Smooth muscle cell (in vitro differentiated cells): ENCODE data around the gene BLCAP. TPM values are rescaled to one million over a fixed set of nuclear protein-coding genes. Genes with fewer than 3 reads are reported as not detected.
A peak's percentile ranks its signal among the peaks of the same experiment; 100 is the strongest.

Source experiments
- DNase-seq: peaks from one replicate; lab custom pipeline; 2025; ENCODE audit not compliant: unreplicated experiment; lab: John Stamatoyannopoulos, UW
- H2AFZ ChIP-seq: fragments of 200-600 bp; sonication (generic); 2 replicates; pipeline ENCODE4 v1.6.0; 2016; ENCODE audit warnings: antibody characterized with exemption, low read depth, mild to moderate bottlenecking
- H3F3A ChIP-seq: fragments of 200-600 bp; sonication (generic); 2 replicates; pipeline ENCODE4 v1.6.0; 2017; ENCODE audit warnings: antibody characterized with exemption, low read depth
- H3K27ac ChIP-seq: fragments of 200-600 bp; sonication (generic); 2 replicates; pipeline ENCODE4 v1.5.1; 2016; ENCODE audit warnings: low read depth, mild to moderate bottlenecking
- H3K27me3 ChIP-seq: fragments of 200-600 bp; sonication (generic); 2 replicates; pipeline ENCODE4 v1.6.1; 2016; ENCODE audit warnings: low read depth, mild to moderate bottlenecking
- H3K36me3 ChIP-seq: fragments of 200-600 bp; sonication (generic); 2 replicates; pipeline ENCODE4 v1.5.1; 2016; ENCODE audit warnings: low read depth
- H3K4me1 ChIP-seq: fragments of 200-600 bp; sonication (generic); 2 replicates; pipeline ENCODE4 v1.5.1; 2016; ENCODE audit warnings: low read depth
- H3K4me2 ChIP-seq: fragments of 200-600 bp; sonication (generic); 2 replicates; pipeline ENCODE4 v1.6.0; 2016; ENCODE audit warnings: mild to moderate bottlenecking
- H3K4me3 ChIP-seq: fragments of 200-600 bp; sonication (generic); 2 replicates; pipeline ENCODE4 v1.5.1; 2016; ENCODE audit warnings: mild to moderate bottlenecking
- H3K79me2 ChIP-seq: fragments of 200-600 bp; sonication (generic); 2 replicates; pipeline ENCODE4 v1.6.0; 2016; ENCODE audit warnings: low read depth, mild to moderate bottlenecking
- H3K9ac ChIP-seq: fragments of 200-600 bp; sonication (generic); 2 replicates; pipeline ENCODE4 v1.6.0; 2016; ENCODE audit warnings: low read depth
- H3K9me3 ChIP-seq: fragments of 200-600 bp; sonication (generic); replicated peaks from 2 replicates; pipeline ENCODE4 v1.5.1; 2016; ENCODE audit warnings: low read depth
- H4K20me1 ChIP-seq: fragments of 200-600 bp; sonication (generic); 2 replicates; pipeline ENCODE4 v1.6.0; 2016; ENCODE audit warnings: low read depth
- CTCF ChIP-seq: fragments of 200-600 bp; sonication (generic); IDR thresholded peaks from 2 replicates; pipeline ENCODE4 v1.5.1; 2017; ENCODE audit warnings: borderline replicate concordance, mild to moderate bottlenecking, antibody characterized with exemption; ENCODE audit not compliant: insufficient read depth, poor library complexity, severe bottlenecking
- WGBS: methylation state at CpG from one replicate; pipeline ENCODE4 v1.1.7; 2016; ENCODE audit warnings: low lambda C conversion rate; 5-methylcytosine and 5-hydroxymethylcytosine counted together
- polyA plus RNA-seq: library from polyadenylated mRNA; unstranded; fragments of >200 nt; fragmentation: Nextera tagmentation; extraction: Ambion mirVana; gene quantifications from 2 replicates; pipeline ENCODE4 v1.2.1, GENCODE V29; 2016
- total RNA-seq: library from RNA; depleted of rRNA; stranded (reverse); fragments of >200 nt; gene quantifications from 2 replicates; pipeline ENCODE4 v1.2.3, GENCODE V29; 2014

BLCAP gene
- total and polyA plus RNA-seq, 2 experiments from 2014 or later: 34.2 to 45.9 TPM

GRCh38 chr20:37498066-37498665 is 29.5 kb downstream of the BLCAP start:
- Histone ChIP-seq H3K9ac (no peak overlapping the region), H4K20me1 (peaks cover 49% of the 10 kb centered on the region), H3K27ac (peak overlapping the region; percentile 69), H3K4me2 (peak overlapping the region; percentile 53), H3K4me1 (no peaks in the 10 kb centered on the region), H3K9me3 (no peaks in the 10 kb centered on the region), H3K27me3 (no peaks in the 10 kb centered on the region), H3K36me3 (no peaks in the 10 kb centered on the region), H3K4me3 (no peak overlapping the region), H2AFZ (no peak overlapping the region), H3F3A (no peaks in the 10 kb centered on the region), H3K79me2 (no peaks in the 10 kb centered on the region)
- DNase-seq: no peak
- no peak for TF ChIP-seq CTCF
- WGBS: 44% methylated on average over 2 of the region's 2 CpGs

GRCh38 chr20:37494796-37495195 is 32.9 kb downstream of the BLCAP start:
- no peak for TF ChIP-seq CTCF
- Histone ChIP-seq H3K4me2 (no peak overlapping the region), H4K20me1 (peaks cover 38% of the 10 kb centered on the region), H2AFZ (no peak overlapping the region), H3K79me2 (no peaks in the 10 kb centered on the region), H3K27ac (no peak overlapping the region), H3K4me3 (no peak overlapping the region), H3F3A (no peaks in the 10 kb centered on the region), H3K9me3 (no peaks in the 10 kb centered on the region), H3K4me1 (no peaks in the 10 kb centered on the region), H3K9ac (no peak overlapping the region), H3K27me3 (no peaks in the 10 kb centered on the region), H3K36me3 (no peaks in the 10 kb centered on the region)
- no peak for DNase-seq
- WGBS: 95% methylated on average over 5 of the region's 5 CpGs

- Histone ChIP-seq H3K4me1 (no peaks in the 10 kb centered on the region), H3K9ac (no peak overlapping the region), H3K79me2 (no peaks in the 10 kb centered on the region), H3K9me3 (no peaks in the 10 kb centered on the region), H3K36me3 (no peaks in the 10 kb centered on the region), H3K4me3 (no peak overlapping the region), H3K27me3 (no peaks in the 10 kb centered on the region), H3K4me2 (no peak overlapping the region), H3F3A (no peaks in the 10 kb centered on the region), H3K27ac (no peak overlapping the region), H4K20me1 (peaks cover 38% of the 10 kb centered on the region), H2AFZ (no peak overlapping the region)
- no peak for DNase-seq
- WGBS: 94% methylated on average over 8 of the region's 8 CpGs
- no peak for TF ChIP-seq CTCF
Observed at GRCh38 chr20:37494301-37494700, 33.4 kb downstream of the BLCAP start.

- Histone ChIP-seq H3K9ac (no peak overlapping the region), H3K9me3 (no peaks in the 10 kb centered on the region), H3F3A (no peaks in the 10 kb centered on the region), H2AFZ (no peak overlapping the region), H3K4me3 (no peak overlapping the region), H3K4me1 (no peaks in the 10 kb centered on the region), H3K4me2 (no peak overlapping the region), H3K27me3 (no peaks in the 10 kb centered on the region), H3K27ac (no peak overlapping the region), H4K20me1 (peaks cover 29% of the 10 kb centered on the region), H3K36me3 (no peaks in the 10 kb centered on the region), H3K79me2 (no peaks in the 10 kb centered on the region)
- no peak for DNase-seq
- 91% methylated on average over 2 of the region's 2 CpGs for WGBS
- no peak for TF ChIP-seq CTCF
Observed at GRCh38 chr20:37492945-37493344, 34.7 kb downstream of the BLCAP start.
